NK-92 treated with Interleukin-12 subunit alpha and Interleukin-12 subunit beta, amount 100 ng/mL, for 24 hours (cell line): ENCODE results near the gene THOC6.
"Not testable (repeated sequence)": the region's sequence is repeated elsewhere in the genome, so short reads cannot be mapped to it uniquely, and the experiment has no call there.

Experiments
- DNase-seq: peaks from one replicate; lab custom pipeline; 2025; lab: John Stamatoyannopoulos, UW

THOC6 gene

GRCh38 chr16:3030222-3031212, 6.7 kb downstream of the THOC6 start:
- no peak for DNase-seq

GRCh38 chr16:3032624-3033023, 8.8 kb downstream of the THOC6 start:
- DNase-seq, result no peak

GRCh38 chr16:3035289-3035971, 11.6 kb downstream of the THOC6 start:
- no peak for DNase-seq

- no peak for DNase-seq
Measured at GRCh38 chr16:3035972-3036725, 12.3 kb downstream of the THOC6 start.

- no peak for DNase-seq
Measured at GRCh38 chr16:3036726-3037315, 13.0 kb downstream of the THOC6 start, which contains the start of gene BICDL2. Gene BICDL2 (minus strand): TSS chr16:3036944. CDS start chr16:3035496, 1,448 bp downstream.

GRCh38 chr16:3038256-3038655, 14.4 kb downstream of the THOC6 start:
- DNase-seq, result no peak

GRCh38 chr16:3038896-3039295, 15.1 kb downstream of the THOC6 start:
- no peak for DNase-seq

- no peak for DNase-seq
Measured at GRCh38 chr16:3042376-3042775, 18.5 kb downstream of the THOC6 start.

GRCh38 chr16:3044708-3045107, 20.9 kb downstream of the THOC6 start:
- DNase-seq, result no peak

- DNase-seq, result no peak
Measured at GRCh38 chr16:3045758-3046640, 22.2 kb downstream of the THOC6 start, which contains the start of gene MMP25. Gene MMP25 (plus strand): TSS chr16:3046561. CDS start chr16:3046918, 357 bp downstream.

- no peak for DNase-seq
Measured at GRCh38 chr16:3046641-3047386, 23.0 kb downstream of the THOC6 start.

GRCh38 chr16:3047387-3047720, 23.5 kb downstream of the THOC6 start:
- DNase-seq, result no peak

GRCh38 chr16:3049921-3050481, 26.2 kb downstream of the THOC6 start:
- no peak for DNase-seq

- DNase-seq, result no peak
Measured at GRCh38 chr16:3050487-3050886, 26.7 kb downstream of the THOC6 start.

GRCh38 chr16:3051009-3051408, 27.2 kb downstream of the THOC6 start:
- DNase-seq, result no peak

- no peak for DNase-seq
Measured at GRCh38 chr16:3051494-3051893, 27.7 kb downstream of the THOC6 start.

GRCh38 chr16:3052571-3053329, 28.9 kb downstream of the THOC6 start:
- not testable (repeated sequence) for DNase-seq

GRCh38 chr16:3053330-3053710, 29.5 kb downstream of the THOC6 start:
- peak; percentile 36 for DNase-seq
